HG03378 (cell line): ENCODE results near the gene LUZP4.
A peak's percentile ranks its signal among the peaks of the same experiment; 100 is the strongest.
"Not testable (repeated sequence)": the region's sequence is repeated elsewhere in the genome, so short reads cannot be mapped to it uniquely, and the experiment has no call there.

ENCODE experiments used
- ATAC-seq: cut with Tn5 transposase; IDR thresholded peaks from one replicate; pipeline ENCODE4 v1.9.1; 2021; ENCODE audit warnings: mild to moderate bottlenecking, moderate library complexity; ENCODE audit not compliant: unreplicated experiment

LUZP4 gene, protein sequence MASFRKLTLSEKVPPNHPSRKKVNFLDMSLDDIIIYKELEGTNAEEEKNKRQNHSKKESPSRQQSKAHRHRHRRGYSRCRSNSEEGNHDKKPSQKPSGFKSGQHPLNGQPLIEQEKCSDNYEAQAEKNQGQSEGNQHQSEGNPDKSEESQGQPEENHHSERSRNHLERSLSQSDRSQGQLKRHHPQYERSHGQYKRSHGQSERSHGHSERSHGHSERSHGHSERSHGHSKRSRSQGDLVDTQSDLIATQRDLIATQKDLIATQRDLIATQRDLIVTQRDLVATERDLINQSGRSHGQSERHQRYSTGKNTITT

DNA sequence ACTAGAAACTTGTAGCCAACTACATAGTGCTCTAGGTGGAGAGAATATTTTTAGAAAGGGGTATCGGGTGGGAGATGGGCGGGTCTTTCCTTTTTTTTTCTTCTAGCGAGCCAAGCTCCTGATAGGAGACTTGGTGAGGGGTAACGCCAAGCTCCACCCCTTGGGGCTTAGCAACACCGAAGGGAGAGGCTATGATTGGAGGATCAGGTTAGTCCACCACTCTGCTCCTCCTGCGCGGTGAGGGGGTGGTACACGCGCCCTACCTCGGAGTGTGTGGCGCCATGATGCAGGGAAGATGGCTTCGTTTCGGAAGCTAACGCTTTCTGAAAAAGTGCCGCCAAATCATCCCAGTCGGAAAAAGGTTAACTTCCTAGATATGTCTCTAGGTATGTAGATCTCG, at the start of gene LUZP4:
Gene LUZP4 (plus strand): TSS at position 251 of the 400 bp plus-strand sequence. CDS start 45 bp downstream, at position 296.
- no peak for ATAC-seq

DNA sequence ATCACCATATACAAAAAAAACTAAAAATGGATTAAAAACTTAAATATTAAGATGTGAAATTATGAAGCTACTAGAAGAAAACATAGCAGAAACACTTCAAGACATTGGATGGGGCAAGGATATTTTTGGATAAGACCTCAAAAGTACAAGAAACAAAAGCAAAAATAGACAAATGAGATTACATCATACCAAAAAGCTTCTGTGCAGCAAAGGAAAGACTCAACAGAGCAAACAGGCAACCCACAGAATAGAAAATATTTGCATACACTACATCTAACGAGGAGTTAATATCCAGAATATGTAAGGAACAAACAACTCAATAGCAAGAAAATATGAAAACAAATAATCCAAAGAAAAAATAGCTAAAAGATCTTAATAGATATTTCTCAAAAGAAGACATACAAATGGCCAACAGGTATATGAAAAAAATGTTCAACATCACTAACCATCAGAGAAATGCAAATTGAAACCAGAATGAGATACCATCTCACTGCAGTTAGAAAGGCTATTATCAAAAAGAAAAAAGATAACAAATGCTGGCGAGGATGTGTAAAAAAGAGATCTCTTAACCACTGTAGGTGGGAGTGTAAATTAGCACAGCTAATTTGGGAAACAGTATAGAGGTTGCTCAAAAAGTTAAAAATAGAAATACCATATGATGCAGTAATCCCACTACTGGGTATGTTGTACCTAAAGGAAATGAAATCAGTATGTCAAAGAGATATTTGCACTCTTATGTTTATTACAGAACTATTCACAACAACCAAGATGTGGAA, 37.9 kb upstream of the LUZP4 start:
- peak; percentile 82 for ATAC-seq

DNA sequence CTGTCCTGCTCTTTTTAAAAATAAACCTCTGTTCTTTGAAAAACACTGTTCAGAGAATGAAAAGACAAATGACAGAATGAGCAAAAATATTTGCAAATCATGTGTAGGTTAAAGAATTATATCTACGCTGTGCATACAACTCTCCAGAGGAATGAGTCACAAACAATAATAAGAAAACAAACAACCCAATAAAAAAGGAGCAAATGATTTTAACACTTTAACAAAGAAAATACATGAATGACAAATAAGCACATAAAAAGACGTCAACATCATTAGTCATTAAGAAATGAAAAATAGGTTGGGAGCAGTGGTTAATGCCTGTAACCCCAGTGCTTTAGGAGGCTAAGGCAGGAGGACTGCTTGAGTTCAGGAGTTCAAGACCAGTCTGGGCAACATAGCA, 34.5 kb upstream of the LUZP4 start:
- ATAC-seq: no peak

DNA sequence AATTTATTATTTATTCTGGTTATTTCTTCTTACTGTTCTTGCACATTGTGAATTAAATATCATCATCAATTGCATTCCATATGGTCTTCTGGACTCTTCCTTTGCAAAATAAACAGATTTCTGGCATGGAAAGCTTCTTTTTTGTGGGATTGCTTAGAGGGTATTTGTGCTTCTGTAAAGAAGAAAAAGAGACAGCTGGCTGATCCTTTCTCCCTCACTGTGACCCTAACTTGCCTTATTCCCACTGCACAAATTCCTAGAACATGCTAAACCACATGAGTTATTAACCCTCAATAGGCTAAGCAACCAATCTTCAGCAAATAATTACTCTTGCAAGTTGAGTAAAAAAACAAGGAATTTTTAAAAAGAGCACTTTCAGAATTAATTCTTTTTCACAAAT, 31.8 kb upstream of the LUZP4 start:
- no peak for ATAC-seq

DNA sequence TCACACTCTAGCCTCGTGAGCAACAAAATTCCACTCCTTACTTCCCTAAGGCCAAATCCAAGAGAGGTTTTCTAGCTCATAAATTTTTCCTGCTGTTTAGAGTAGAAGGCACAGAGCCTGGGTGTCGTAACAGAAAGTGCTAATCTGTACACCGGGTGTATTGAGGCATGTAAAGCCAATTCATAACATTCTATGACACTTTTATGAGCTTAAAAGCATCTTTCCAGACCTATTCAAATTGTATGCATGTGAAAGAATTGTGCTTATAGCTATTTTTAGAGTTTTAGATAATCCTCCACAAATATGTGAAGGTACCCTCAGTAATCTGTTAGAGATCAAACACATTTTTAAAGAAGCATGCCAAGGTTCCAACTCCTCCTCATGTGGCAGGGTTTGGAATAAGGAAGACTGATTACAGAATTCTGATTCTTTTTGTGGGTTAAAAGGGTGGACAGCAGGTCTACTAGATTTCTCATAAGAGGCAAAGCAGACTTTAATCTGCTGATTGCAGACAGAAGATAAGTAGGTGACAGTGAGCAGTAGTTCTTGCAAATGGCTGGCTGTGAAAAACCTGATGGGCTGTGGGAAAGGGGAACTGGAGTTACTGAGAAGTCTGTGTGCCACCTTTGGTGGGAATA, 30.2 kb upstream of the LUZP4 start:
- ATAC-seq: no peak

DNA sequence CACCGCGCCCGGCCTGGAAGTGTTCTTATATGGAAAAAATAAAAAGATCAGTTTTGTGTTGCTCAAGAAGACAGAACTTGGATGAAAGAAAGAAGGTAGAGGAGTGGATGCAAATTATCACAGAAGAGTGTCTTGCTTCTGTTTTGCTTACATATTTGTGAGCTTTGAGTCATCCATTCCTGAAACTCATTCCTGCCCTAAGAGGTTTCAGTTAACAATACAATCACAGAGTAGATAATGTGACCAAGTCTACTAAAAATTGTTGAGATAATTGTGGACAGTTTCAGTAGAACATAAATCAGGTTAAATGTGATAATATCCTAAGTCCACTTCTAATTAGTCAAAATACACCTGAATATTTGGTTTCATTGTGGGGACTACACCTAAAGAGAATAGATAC, 29.2 kb upstream of the LUZP4 start:
- no peak for ATAC-seq

DNA sequence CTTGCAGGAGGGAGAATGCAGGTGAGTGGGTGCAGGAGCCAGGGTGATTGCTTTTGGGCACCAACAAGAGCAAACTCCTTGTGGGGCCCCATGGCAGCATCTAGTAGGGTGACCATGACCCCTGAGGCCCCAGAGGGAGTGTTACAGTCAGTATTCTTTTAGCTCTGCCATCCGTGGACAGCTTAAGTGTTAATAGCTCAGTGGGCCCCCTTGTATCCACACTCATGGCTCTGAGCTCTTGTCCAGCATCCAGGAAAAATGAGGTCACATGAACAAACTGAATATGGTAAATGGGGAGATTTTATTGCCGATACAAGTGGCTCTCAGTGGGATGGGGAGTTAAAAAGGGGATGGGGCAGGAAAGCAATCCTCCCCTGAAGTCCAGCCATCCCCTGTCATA, 28.4 kb upstream of the LUZP4 start:
- no peak for ATAC-seq

DNA sequence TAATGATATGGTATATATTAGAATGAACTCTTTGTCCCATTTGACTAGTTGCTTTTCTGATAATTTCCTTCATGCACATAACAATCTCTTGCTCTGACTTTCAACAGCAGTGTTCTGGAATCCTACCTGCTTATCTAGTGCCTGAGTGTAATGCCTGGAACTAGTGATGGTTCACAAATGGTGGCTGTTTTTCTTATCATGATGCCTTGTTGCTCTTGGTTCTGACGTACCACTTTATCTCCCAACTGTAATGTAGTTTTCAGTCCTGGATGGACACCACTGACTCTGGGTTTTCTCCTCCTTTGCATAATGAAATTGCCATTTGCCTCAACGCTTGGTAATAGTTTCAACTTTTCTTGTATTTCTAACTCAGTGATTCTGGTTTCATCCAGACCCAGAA, 25.5 kb upstream of the LUZP4 start:
- ATAC-seq: no peak

DNA sequence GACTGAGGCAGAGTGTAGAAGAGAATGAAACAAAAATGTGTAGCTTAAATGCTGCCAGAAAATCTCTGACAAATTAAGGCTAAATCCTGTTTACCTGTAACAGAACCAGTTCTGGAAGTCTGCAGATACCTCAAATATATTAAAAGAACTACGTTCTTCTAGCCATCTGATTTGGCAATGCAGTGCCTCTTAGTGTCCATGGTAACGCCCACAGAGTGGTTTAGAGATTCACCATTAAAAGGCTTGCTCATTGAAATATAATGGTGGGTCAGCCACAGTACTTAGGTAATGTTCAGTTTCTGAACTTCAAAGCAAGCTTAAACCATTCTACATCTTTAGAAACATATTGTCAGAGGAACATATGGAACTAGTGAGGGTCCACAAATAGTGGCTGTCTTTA, 23.2 kb upstream of the LUZP4 start:
- no peak for ATAC-seq

DNA sequence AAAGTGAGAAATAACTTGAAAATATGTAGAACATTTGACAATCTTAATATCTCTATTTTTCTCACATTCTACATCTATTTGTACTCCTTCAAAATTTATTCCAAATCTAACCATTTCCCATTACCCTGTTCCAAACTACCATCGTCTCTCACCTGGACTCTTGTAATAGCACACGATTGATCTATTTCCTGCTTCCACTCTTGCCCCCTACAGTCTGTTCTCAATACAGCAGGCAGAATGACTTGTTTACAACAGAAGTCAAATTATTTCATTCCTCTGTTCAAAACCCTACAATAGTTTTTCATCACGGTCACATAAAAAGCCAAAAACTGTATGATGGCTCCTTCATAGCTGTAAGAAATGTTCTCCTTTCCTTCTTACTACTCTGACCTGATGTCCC, 21.1 kb upstream of the LUZP4 start:
- peak; percentile 60 for ATAC-seq

DNA sequence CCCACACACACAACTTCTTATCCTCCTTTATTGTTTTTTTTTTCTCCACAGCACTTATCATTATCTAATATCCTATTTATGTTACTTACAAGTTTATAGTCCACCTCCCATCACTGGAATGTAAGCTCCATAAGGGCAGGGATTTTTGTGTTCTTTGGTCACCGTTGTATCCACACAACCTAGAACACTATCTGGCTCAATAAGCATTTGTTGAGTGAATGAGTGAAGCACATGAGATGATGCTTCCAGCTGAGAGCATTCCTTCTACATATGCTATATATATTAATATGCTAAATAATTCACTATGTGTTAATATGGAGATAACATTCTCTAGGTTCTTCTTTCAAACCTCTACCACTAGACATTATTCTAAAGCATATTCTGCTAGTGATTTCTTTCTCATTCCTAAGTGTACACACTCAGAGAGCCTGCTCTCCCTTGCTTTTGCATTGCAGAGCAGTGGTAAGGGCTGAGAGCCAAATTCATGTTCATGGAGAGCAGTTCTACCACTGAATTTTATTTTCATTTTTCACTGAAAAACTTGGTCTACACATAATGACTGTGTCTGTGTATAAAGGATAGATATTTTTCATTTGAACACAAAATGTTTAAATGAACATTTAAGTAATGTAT, 20.3 kb upstream of the LUZP4 start:
- ATAC-seq: no peak

DNA sequence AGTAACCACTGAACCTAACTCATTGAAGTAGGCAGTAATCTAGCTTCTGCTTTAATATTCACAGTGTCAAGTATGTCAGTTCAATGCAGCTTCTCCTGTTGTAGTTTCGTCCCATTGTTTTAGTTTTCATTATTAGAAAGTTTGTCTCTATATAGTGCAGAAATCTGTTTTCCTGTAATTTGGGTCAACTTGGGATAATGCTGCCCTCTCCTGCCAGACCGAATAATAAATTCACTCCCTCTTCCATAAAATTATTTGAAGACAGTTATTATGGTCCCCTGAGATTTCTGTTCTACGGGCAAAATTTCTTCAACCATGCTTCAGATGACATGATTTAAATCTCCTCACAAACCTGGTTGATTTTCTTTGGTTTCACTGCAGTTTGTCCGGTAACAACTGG, 4.6 kb upstream of the LUZP4 start:
- ATAC-seq: no peak

DNA sequence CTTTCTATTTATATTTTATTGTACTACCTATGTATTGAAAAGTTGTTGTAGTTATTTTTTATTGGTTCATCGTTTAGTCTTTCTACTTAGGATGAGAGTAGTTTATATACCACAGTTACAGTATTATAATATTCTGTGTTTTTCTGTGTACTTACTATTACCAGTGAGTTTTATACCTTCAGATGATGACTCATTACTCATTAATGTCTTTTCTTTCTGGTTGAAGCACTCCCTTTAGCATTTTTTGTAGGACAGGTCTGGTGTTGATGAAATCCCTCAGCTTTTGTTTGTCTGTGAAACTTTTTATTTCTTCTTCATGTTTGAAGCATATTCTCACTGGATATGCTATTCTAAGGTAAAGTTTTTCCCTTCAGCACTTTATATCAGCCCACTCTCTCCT, 7.7 kb downstream of the LUZP4 start:
- no peak for ATAC-seq

DNA sequence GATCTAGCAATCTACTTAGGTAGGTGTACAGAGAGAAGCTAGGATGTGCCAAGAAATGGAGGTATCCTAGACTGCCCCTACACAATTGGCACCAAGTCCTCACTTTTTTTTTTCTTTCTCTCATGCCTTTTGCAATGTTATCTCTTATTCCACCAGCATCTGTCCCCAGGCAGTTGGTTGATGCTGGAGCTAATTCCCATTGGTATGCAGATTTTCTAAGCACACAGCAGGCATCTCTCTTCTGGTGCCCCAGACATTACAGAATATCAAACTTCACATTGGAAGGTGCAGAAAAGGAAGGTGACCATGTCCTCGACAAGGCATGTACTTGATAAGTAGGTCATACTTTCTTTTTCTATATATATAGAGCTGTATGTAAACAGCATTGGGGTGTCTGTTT, 21.6 kb downstream of the LUZP4 start:
- no peak for ATAC-seq

DNA sequence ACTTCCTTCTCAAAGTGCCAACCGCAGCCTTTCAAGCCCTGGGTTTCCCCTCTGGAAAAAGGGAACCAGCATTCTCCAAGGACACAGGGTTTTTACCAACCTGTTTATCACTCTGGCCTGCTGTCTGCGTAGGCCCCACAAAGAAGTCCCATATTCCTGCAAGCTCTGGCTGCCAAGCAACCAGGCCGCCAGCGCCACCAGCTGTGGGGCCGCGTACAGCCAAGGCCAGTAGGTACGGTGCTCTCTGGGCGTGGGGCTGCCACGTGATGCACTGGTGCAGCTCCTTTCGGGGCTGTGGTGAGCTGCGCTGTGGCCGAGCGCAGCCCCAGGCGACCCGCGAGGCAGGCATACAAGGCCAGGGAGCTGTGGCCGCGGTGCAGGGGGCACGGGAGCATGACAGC, 22.1 kb downstream of the LUZP4 start:
- ATAC-seq: no peak

DNA sequence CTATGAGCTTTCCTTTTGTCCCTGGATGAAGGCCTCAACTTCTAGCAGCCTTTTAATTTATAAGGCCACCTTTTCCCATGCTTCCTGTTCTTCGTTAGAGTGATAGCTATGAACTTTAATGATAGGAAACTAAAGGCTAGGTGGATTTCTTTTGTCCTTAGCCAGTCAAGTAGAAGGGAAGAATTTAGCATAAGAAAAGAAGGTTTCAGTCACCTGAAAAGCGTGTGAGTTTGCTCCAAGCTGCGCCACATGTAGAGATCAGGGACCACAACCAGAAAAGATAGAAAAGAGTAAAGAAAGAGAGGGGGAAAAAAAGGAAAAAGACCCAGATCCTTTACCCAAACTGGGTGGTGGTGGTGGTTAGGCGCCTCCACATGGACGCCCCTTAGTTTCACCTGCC, 28.6 kb downstream of the LUZP4 start:
- no peak for ATAC-seq

DNA sequence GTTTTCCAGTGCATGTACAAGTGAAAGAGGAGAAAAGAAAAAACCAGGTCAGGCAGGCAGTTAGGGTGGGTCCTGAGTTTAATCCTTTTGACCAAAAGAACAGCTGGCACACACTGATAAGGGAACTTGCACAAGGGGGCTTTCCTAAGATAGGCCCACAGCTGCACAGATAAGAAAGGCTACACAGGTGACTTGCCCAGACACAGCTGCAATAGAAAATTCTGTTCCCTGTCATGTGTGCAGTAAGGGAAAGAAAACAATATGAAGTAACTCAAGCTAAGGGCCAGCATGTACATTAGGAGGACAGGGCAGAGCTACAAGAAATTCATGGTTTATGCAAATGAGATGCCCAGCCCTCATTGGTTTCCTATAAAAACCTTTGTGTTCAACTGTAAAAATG, 32.9 kb downstream of the LUZP4 start:
- ATAC-seq: no peak

DNA sequence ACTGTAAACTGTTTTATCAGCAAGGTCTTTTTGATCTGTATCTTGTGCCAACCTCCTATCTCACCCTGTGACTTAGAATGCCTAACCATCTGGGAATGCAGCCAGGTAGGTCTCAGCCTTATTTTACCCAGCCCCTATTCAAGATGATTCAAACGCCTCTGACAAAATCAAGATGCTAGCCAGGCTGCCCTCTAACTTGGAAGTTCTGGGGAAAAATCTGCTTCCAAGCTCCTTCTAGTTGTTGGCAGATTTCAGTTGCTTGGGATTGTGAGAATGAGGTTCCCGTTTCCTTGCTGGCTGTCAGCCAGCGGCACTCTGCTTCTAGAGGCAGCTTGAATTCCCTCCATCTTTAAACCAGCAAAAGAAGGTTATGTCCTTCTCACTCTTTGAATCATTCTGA, 34.7 kb downstream of the LUZP4 start:
- no peak for ATAC-seq

DNA sequence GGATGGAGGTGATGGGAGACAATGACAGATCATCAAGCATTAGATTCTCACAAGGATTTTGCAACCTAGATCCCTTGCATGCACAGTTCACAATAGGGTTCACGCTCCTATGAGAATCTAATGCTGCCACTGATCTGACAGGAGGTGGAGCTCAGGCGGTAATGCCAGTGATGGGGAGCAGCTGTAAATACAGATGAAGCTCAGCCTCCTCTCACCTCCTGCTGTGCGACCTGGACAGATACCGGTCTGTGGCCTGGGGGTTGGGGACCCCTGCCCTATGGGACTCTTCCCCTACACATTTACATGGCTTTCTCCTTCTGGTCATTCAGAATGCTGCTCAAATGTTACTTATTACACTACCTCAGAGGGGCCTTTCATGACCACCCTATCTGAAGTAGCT, 39.8 kb downstream of the LUZP4 start:
- not testable (repeated sequence) for ATAC-seq

DNA sequence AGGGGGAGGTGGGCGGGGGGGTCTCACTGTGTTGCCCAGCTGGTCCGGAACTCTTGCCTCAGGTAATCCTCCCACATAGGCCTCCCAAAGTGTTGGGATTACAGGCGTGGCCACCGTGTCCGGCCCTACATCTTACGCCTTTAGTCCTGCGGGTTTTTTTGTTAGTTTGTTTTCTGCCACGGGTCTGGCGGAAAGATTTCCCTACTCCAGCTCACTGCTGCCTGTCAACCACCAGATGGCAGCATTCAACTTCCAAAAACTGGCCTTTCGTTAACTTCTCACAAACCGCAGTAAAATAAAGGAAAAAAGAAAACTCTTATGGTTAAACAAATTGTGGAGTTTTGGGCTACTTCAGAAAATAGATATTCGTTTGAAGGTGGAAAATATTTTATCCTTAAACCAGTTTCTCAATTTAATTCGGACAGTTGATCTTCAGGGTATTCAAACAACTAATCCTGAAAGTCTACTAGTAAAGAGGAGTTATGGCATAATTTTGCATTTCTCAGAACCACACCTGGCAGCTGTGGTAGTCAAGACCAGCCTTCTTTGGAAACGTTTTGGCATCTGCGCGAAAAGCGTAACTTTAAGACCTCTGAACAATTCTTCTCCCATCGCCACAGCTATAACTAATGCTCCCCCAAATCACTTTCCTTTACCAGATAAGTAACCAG, 41.1 kb downstream of the LUZP4 start:
- ATAC-seq: no peak

DNA sequence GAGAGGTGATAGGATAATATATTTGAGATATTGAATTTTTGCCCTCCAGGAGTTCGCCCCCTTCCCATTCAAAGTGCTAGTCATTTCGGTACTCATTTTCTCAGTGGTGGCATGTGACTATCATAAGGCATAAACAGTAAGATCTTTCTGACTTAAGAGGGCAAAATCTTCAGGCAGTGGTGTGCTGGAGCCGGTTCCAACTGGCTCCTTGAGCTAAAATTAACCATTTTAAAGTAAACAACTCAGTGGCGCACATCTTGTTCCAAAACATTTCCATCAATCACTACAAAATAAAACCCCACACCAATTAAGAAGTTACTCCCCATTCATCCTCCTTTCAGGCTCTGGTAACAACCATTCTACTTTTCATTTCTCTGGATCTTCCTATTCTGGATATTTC, 43.3 kb downstream of the LUZP4 start:
- no peak for ATAC-seq
